Activated naive CD8-positive, alpha-beta T cell treated with anti-CD3 and anti-CD28 coated beads, Interleukin-2, amount 50 U/mL, for 16 hours (primary cell): ENCODE results near the gene PTK6.

Experiments
- DNase-seq: peaks from one replicate; pipeline ENCODE4 v3.0.0-alpha.2; 2020; ENCODE audit warnings: low read depth, low spot score

The PTK6 gene

DNA sequence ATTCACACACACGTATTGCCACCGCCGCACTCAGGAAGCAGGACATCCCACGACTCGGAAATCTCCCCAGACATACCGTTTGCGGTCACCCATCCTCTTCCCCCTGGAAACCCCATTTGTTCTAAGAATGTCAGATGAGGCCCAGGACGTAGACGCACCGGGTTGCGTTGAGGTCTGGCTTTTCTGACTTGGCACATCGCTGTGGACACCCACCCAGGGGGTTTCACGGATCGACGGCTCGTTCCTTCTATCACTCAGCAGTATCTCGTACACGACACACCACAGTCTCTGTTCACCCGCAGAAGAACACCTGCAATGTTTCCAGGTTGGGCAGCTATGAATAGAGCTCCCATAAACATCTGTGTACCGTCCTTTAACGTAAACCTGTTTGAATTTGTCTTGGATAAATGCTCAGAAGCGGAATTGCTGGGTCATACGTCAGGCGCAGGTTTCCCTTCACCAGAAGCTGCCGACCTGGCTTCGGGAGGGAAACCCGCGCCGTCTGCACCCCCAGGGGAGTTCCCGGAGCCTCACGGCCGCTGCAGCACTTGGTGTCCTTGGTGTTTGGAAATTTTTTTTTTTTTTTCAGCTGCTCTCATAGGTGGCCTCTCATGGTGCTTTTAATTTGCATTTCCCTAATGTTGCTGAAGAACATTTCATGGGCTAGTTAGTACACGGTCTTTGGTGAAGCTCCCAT lies 29.0 kb downstream of the PTK6 start:
- no peak for DNase-seq

DNA sequence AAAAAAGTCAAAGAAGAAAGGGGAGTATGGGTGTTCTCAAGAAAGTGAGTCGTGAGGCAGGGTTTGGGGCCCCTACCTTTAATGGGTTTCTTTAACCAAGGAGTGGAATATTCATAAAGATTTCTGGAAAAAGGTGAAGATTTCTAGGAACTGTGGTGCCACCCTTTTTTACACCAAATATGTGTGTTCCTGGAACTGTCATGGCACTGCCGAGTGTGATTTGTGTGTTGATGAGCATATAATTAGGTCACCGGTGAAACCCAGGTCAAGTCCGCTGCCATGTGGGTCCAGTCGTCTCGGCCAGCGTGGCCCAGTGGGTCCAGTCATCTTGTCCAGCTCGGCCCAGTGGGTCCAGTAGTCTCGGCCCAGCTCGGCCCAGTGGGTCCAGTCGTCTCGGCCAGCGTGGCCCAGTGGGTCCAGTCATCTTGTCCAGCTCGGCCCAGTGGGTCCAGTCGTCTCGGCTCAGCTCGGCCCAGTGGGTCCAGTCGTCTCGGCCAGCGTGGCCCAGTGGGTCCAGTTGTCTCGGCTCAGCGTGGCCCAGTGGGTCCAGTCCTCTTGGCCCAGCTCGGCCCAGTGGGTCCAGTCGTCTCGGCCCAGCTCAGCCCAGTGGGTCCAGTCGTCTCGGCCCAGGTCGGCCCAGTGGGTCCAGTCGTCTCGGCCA lies 30.0 kb downstream of the PTK6 start:
- DNase-seq: no peak

DNA sequence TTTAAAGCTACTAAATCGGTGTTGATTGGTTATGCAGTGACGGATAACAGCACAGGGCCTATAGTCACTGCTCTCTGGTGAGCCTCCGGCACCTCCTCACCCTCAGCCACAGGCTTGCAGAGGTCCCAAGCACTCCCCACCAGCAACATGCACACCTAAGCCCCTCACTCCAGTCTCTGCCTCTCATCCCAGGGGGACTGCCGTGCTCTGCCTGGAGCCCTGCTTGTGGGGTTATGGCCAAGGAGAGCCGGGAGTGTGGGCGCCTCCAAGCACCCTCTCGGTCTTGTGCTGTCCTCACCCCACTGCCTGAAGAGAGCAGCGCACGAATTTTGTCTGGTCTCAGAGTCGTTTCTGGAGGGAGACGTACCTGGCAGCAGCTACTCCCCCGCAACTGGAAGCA lies 31.5 kb downstream of the PTK6 start:
- DNase-seq: no peak

DNA sequence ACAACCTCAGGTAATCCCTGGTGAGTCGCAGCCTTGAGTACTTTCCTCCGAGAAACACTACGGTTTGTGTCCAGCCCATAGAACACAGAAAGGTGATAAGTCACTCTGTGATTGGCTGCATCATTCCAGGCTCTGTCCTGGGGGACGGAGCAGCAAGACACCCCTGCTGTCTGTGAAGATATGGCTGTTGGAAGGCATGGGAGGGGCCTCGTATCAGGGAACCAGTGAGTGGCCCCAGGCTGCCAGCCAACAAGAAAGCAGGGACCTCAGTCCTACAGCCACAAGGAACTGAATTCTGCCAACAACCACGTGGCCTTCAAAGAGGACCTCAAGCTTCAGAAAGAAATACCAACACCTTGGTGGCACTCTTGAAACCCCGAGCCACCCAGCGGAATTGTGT lies 31.9 kb downstream of the PTK6 start:
- DNase-seq: no peak

DNA sequence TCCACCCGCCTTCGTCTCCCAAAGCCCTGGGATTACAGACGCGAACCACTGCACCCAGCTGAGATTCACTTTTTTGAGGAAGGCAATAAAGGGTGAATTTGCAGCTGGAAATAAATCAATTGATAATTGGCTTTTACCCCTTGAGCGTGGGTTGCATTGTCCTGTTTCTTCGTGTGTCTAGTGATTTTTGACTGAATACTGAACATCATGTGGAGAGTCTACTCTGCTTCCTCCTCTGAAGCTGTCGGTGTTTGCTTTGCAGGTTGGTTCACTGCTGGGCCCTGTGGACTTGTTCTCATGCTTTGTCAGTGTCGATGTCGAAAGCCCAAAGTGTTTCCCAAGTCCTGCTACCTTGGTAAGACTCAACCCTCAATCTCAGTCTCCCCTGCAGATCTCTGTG lies 32.5 kb downstream of the PTK6 start:
- DNase-seq: no peak

DNA sequence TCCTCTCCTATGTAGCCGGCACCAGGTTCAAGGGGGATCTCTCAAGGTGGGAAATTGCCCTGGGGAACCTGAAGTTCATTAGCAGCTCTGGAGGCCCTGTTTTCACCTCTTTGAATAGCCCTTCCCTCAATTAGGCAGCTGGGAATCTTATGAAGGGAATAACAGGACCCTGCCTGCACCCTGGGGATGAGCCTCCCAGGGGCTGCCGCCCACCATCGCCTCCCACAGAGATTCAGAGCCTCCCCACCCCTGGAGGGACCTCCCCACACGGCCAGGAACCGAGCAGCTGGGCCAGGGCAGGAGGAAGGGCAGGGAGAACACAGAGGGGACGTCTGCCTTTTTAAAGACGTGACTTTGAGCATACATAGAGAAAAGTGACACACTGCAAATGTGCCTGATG lies 33.7 kb downstream of the PTK6 start:
- no peak for DNase-seq

DNA sequence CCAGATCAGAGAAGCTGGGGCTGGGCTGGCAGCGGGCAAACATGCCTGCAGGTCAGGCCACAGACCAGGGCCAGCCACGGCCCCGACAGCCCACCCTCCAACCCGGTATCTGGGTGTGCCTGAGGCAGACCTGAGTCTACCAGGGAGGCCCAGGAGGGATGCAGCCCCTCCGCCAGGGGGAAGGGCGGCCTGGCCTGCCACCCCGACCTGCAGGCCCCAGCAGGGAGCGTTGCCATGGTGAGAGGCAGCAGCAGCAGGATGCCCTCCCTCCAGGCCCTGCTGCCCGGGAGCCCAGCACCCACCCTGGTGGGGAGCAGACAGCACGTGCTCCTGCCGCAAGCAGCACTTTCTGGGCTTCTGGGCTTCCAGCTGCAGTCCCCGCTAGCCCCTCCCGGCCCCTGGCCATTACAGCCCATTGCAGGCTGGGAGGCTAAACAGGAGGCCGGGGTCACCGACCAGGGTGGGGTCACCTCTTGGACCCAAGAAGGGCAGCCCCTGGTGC lies 34.5 kb downstream of the PTK6 start:
- DNase-seq: no peak

DNA sequence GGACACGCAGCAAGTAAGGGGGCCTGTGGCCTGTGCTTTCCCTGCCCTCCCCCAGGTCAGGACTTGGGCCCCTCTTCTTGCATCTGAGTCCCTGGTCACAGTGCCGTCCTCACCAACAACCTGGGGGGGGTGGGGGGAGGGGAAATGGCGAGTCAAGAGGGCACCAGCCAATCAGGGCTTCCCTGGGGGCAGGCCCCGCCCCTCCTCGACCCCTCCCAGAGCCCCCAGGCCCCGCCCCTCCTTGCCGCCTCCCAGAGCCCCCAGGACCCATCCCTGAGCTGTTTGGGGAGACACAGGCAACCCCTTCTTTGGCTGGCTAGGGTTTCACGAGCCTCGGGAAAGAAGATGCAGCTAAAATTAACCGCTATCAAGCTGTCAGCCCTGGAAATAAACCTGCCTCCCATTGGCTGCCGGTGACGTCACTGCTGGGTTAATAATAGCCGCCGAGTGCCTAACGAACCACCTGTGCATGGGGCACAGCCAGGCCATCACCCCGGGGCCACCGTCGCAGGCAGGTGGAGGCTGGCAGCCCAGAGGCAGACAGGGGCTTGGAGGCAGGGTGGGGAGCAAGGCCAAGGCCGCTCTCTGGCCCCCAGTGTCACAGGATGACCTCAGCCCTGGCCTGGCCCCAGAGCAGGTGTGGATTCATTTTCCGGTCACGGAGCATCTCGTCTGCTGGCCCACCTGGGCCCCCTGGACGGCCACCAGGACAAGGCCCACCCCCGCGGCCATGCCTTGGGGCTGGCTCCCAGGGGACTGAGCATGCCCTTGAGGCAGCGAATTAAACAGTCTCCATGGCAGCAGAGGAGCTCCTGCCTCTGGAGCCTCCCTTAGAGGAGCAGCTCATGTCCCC lies 35.1 kb downstream of the PTK6 start:
- DNase-seq: no peak

DNA sequence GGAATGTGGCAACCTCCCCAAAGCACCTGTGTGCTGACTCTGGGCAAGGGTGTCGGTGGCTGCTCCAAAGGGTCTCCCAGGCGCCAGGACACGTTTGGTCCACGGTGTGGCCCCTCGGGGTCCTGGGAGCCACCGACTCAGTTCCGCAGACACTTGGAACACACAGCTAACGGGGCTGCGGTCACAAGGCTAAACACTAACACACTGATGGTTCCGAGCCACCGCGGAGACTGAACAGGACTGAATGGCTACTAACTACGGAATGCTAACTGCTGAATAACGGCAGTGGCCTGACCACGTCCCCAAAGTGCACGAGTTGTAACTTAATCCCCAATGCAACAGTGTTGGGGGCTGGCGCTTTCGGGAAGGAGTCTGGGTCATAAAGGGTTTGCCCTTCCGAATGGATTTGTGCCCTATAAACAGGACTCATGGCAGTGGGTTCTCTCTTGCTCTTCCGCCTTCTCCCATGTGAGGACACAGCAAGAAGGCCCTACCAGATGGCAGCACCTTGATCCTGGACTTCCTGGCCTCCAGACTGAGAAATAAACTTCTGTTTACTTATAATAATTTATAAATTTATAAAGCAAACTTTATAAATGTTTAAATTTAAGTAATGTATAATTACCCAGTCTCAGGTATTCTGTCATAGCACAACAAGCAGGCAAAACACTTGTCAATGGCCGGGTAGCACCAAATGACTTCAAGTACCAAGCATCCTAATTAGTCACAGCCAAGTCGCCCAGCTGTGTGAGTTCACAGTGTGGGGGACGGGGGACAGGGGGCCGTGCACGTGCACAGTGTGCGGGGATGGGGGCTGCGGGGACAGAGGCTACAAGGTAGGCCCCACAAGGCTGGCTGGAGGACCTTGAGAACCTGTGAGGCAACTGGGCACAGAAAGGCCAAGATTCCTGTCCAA lies 36.0 kb downstream of the PTK6 start:
- no peak for DNase-seq

DNA sequence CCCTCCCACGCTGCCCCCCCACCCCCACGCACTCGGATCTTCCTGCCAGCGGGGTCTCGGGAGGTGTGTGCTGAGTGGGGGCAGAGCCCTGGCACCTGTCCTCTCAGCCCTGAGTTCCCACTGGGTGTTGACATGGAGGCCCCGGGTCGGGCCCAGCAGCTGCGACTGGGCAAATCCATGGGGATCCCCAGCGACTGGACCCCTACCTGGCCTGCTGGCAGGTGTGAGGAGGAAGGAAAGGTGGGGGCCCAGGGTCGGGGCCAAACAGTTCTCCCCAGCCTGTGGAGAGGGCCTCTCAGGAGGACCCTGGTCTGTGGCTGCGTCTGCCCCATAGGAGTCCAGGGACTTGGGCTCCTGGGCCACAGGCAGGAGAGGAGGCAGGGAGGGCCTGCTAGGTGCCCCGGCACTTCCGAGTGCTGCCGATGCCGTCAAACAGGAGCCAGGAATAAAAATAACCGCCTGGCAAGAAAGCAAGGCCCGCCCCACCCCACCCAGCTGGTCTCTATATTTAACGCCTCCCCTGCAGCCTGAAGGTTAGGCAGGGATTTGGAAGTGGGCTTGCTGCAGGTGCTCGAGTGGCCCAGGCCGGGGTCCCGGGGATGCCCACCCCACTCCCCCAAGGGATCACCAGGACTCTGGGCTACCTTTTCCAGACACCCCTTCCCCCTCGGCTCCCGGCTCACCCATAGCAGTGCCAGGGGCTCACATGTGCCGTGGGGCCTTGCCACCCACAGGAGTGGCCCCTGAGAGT lies 36.9 kb downstream of the PTK6 start:
- DNase-seq: no peak

DNA sequence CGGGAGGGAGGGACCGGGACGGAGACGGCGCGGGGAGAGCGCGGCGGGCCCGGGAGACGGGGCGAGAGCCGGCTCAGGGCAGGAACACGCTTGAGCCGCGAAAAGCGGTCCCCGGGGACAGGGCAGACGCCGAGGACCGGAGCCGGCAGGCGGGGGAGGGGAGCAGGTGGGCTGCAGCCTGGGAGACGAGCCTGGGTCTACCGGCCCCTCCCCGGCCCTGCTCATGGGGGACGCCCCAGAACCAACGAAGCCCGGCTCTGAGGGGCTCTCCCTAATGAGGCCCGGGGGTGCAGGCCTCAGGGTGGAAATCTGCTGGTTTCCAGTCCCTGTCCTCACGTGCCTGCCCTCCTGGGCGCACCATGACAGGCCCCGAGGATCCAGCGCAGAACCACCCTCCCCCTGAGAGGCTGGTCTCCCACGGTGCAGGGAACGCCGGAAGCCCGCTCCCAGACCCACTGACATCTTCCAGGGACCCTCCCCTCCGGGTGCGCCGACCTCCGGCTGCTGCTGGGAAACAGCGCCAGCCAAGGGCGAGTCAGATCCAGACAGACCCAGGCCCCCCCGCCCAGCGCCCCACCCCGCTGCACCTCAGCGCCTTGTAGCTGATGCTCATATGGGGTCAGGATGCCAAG lies 37.7 kb downstream of the PTK6 start:
- DNase-seq: no peak

DNA sequence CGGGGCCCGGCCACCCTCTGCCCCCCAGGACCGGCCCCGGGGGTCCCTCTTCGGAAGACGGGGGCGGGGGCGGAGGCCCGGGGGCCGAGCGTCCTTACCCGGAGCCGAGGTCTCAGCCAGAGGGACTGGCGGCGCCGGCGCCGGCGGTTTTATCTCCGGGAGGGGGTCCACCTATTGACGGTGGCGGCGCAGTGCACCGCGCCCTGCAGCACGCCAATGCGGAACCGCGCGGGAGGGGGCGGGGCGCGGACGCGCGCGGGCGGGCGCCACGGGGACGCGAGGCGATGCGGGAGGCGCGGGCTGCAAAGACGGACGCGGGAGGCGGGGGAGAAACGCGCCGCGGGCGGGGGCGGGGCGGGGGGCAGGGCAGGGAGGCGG lies 38.2 kb downstream of the PTK6 start, which contains the start of gene EEF1A2:
Gene EEF1A2, minus strand, starts transcription at position 124 of the 378 bp plus-strand sequence. CDS start 1,320 bp downstream, outside the sequence.
- DNase-seq: no peak

DNA sequence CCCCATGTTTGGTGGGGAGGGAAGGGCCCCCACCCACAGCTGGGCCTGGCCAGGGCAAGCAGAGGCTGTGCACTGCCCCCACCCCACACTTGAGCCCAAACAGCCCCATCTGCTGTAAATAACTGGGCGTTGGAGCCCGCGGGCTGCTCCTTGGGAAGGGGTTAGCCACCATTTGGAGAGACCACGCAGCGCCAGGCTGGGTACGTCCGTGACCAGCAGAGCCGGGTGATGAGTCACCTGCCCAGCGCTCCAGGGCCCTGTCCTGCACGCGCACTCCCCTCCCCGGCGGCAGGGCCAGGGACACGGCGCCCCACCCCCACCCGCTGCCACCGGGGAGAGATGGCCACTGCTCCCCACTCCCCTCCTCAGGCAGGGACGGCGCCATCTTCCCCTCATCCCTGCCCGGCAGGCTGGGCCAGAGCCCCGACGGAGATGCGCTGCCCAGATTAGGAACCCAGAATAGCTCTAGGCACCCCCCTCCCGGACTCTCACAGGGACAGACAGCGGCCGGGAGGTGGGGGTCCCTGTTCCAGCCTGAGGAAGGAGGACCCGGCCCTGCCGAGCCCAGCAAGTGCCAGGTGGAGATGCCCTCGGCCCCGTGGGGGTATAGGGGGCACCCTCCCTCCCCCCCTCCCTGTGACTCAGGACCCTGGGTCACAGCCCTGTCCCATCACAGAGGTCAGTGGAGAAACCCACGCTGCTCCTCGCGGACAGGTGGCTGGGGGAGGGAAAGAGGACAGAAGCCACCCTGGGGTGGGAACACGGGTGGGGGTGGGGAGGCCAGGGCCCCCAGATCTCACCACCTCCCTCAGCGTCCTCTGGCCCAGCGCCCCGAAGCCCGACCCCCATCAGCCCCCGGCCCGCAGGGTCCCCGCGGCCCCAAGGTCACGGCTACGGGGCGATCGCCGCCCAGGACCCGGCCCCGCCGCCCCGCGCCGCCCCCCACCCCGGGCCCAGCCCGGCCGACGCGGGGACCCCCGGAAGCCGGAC lies 38.9 kb downstream of the PTK6 start:
- DNase-seq: no peak

DNA sequence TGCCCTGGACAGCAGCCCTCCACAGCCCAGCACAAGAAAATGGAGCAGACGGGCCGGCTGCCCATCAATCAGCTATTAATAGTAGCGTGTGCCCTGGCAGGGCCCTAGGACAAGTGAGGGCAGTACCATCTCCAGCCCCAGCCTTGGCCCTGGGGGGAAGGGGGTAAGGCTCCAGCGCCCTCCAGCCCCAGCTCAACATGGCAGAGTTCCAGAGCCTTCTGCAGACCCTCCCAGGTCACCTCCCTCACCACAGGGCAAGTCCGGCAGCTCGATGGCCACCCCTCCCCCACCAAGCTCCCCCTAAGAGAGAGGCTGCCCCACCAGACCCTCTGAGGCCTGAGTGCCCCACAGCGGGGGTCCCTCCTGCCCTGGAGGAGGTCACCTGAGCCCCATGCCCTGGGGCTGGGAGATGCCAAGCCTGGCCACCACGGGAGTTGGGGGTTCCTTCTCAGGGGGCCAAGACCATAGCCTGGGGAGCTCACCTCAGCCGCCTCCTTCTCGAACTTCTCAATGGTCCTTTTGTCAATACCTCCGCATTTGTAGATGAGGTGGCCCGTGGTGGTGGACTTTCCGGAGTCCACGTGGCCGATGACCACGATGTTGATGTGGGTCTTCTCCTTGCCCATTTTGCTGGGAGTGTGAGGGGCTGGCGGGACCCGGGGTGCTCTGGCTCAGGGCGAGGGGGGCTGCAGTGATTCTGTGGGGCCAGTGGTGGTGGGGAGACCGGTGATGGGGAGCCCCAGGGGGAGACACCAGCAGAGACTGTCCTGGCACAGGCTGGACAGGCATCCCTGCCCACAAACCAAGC lies 39.8 kb downstream of the PTK6 start:
- no peak for DNase-seq

DNA sequence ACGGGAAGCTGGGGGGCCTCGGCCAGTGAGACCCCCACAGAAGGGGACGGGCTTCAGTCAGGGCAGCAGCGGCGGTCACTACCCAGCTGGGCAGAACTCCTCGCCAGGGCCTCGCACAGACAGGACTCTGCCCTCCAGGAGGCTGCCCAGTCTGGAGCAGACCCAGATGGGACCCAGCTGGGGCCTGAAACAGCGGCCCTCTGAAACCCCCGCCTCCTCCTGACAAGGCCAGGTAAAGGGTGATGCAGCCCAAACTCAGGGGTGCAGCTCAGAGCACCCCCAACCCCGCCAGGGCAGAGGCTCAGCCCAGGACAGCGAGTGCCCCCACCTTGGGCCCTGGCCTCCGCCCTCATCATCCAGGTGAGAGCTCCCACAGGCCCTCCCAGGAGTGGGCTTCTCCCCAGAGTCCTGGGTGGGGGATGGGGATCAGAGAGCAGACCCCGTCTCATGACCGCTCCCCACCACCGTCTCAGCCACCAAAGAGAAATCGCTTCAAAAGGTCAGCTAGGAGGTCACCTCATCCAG lies 40.5 kb downstream of the PTK6 start:
- DNase-seq: no peak

DNA sequence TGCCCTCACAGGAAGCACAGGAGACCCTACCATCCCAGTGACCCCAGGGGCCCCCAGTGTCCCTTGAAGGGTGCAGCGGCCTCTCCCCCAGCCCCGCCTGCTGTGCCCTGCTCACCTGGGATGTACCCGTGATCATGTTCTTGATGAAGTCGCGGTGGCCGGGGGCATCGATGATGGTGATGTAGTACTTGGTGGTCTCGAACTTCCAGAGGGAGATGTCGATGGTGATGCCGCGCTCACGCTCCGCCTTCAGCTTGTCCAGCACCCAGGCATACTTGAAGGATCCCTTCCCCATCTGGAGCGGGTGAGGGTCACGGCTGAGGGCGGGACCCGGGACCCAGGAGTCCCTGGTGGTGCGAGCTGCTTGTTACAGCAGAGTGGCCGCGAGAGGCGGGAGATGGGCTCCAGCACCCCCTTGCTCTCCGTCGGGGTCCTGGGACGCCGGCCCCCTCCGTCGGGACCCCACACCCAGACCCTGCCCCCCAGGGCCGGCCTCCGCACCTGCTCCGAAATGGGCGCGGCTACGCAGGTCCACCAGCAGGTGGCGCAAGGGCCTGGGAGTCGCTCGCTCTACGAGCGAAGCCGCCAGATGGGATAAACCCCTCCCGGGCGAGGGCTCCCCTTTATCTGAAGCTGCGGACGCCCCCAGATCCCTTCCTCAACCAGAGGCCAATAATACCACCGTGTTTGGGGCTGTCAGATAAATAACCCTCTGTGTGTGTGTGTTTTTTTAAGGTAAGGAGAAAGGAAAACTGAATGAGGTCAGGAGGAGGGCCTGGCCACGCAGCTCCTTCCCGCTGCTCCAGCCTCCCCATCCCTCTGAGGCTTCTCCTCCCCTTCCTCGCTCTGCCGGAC lies 41.2 kb downstream of the PTK6 start:
- peak; percentile 63 for DNase-seq
